Right cardiac atrium (tissue), 5 donors: ENCODE data around the gene POLH. TPM values are rescaled to one million over a fixed set of nuclear protein-coding genes. Genes with fewer than 3 reads are reported as not detected.
"Not testable (repeated sequence)": the region's sequence is repeated elsewhere in the genome, so short reads cannot be mapped to it uniquely, and the experiment has no call there.

ENCODE experiments used
- ATAC-seq, 2 donors: fragments of 200-7000 bp; cut with Tn5 transposase; one replicate each; pipeline versions ENCODE4 v1.8.0 to v1.9.1; 2020; ENCODE audit warnings: moderate library complexity in 2 of 2, mild to moderate bottlenecking in 1 of 2
- DNase-seq, 3 donors: peaks; one replicate each; pipeline ENCODE4 v3.0.0-alpha.2; 2020
- H3K27ac ChIP-seq: one replicate; pipeline ENCODE4 v1.5.1; 2013; ENCODE audit warnings: mild to moderate bottlenecking, low read length, control low read depth, moderate library complexity
- H3K27me3 ChIP-seq: one replicate; pipeline ENCODE4 v1.6.1; 2013; ENCODE audit not compliant: control insufficient read depth, insufficient read depth
- H3K4me1 ChIP-seq: one replicate; pipeline ENCODE4 v1.6.1; 2013; ENCODE audit warnings: low read length; ENCODE audit not compliant: control insufficient read depth, insufficient read depth
- H3K4me3 ChIP-seq: one replicate; pipeline ENCODE4 v1.5.1; 2013; ENCODE audit warnings: low read length, control low read depth
- H3K9me3 ChIP-seq: one replicate; pipeline ENCODE4 v1.6.1; 2013; ENCODE audit warnings: low read length; ENCODE audit not compliant: control insufficient read depth
- WGBS: extraction: QIAGEN DNeasy Blood & Tissue Kit; methylation state at CpG from one replicate; pipeline ENCODE4 v1.1.7; 2013; 5-methylcytosine and 5-hydroxymethylcytosine counted together
- intact Hi-C, 4 donors: fragments of 100-400 bp; cut with DNase I; formaldehyde crosslinking; loops; one replicate each; pipeline versions ENCODE4 v1.11.0 to v1.14.0; 2022 to 2023
- polyA plus RNA-seq: library from polyadenylated mRNA; stranded (reverse); fragments of 200-250 nt; gene quantifications from one replicate; pipeline ENCODE4 v1.2.3, GENCODE V29; 2013
- total RNA-seq, 4 donors: library from RNA; stranded (reverse); fragmentation: NEBNext Ultra II Directional; extraction: Animal tissue kit (Norgen Biotek cat#: 25700); gene quantifications; one replicate each; pipeline ENCODE4 v1.2.1, GENCODE V29; 2021
- donor health status: healthy with polysubstance abuse.
- donor health status: DM: no; HTN: yes; CAD: no.
- donor health status: DM: no; HTN: no; CAD: no.
- donor health status: DM: no; HTN: yes; CAD: no; lungs with severe emphysema.
- donor health status: DM: yes; HTN: yes; CAD: no.

Gene POLH
- total and polyA plus RNA-seq, 5 donors = 3.1 to 9.4 (median 8.3) TPM

GRCh38 chr6:43570876-43571441 is 5.0 kb upstream of the POLH start:
- H3K4me3 ChIP-seq = no peak overlapping the region
- WGBS = 89% methylated on average over 5 of the region's 5 CpGs
- ATAC-seq (no peak), DNase-seq (no peak)
- H3K4me1 ChIP-seq = no peaks in the 10 kb centered on the region
- H3K27me3 ChIP-seq = no peaks in the 10 kb centered on the region
- no peaks in the 10 kb centered on the region for H3K9me3 ChIP-seq
- intact Hi-C loops = no loop called here
- no peak overlapping the region for H3K27ac ChIP-seq

DNA sequence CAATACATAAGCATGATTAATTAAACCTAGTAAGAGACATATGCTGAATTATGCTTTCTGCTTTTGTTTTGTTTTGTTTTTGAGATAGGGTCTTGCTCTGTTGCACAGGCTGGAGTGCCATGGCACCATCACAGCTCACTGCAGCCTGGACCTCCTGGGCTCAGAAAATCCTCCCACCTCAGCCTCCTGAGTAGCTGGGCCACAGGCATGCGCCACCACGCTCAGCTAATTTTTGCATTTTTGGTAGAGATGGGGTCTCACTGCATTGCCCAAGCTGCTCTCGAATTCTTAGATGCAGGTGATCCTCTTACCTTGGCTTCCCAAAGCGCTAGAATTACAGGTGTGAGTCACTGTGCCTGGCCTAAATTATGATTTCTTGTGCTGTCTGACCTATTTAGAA is 4.0 kb upstream of the POLH start:
- no peak overlapping the region for H3K4me3 ChIP-seq
- intact Hi-C loops = no loop called here
- DNase-seq = no peak
- H3K27me3 ChIP-seq = no peaks in the 10 kb centered on the region
- no peaks in the 10 kb centered on the region for H3K4me1 ChIP-seq
- no peaks in the 10 kb centered on the region for H3K9me3 ChIP-seq
- H3K27ac ChIP-seq = no peak overlapping the region
- ATAC-seq = no peak
- WGBS = 96% methylated on average over 4 of the region's 4 CpGs

GRCh38 chr6:43575105-43575771 is 747 bp upstream of the POLH start:
- peak; percentile 65 to 71 for ATAC-seq
- intact Hi-C loops = no loop called here
- Histone ChIP-seq H3K4me1 (no peaks in the 10 kb centered on the region), H3K9me3 (no peaks in the 10 kb centered on the region), H3K27me3 (no peaks in the 10 kb centered on the region), H3K4me3 (peak overlapping the region; percentile 65), H3K27ac (no peak overlapping the region)
- under 1% methylated on average over 38 of the region's 38 CpGs for WGBS
- peak in 1 of 3 donors; percentile 78 for DNase-seq

DNA sequence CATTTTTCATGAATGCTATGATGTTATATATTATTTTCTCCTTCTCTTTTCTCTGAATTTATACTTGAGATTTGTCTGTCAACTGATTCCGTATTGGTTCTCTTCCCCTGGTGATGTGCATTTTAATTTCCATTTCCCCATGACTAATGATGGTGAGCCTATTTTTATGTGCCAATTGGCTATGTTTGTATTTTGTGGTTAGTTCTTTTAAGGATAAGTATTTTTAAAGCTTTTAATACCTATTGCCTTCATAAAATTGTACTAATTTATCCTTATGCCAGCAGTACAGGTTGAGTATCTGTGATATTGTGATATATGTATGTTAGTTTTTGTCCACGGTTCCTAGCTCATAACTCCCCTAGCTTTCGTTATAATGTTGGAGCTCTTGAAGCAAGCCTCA is 2.8 kb downstream of the POLH start:
- H3K27ac ChIP-seq = no peak overlapping the region
- no peaks in the 10 kb centered on the region for H3K4me1 ChIP-seq
- H3K27me3 ChIP-seq = no peaks in the 10 kb centered on the region
- H3K9me3 ChIP-seq = no peaks in the 10 kb centered on the region
- 86% methylated on average over 3 of the region's 3 CpGs for WGBS
- H3K4me3 ChIP-seq = no peak overlapping the region
- intact Hi-C loops = no loop called here
- DNase-seq (no peak), ATAC-seq (no peak)

- intact Hi-C loops = no loop called here
- ATAC-seq = no peak
- Histone ChIP-seq H3K27ac (no peak overlapping the region), H3K4me1 (no peaks in the 10 kb centered on the region), H3K27me3 (no peaks in the 10 kb centered on the region), H3K4me3 (no peak overlapping the region), H3K9me3 (no peaks in the 10 kb centered on the region)
- DNase-seq = no peak
- 76% methylated on average over 2 of the region's 2 CpGs for WGBS
These were observed 3.2 kb downstream of the POLH start for GRCh38 chr6:43579171-43579570.

- Histone ChIP-seq H3K4me3 (no peak overlapping the region), H3K27ac (no peak overlapping the region), H3K4me1 (no peaks in the 10 kb centered on the region), H3K27me3 (no peaks in the 10 kb centered on the region), H3K9me3 (no peaks in the 10 kb centered on the region)
- DNase-seq (no peak), ATAC-seq (no peak)
- intact Hi-C loops = no loop called here
- WGBS = 80% methylated on average over 5 of the region's 5 CpGs
These were observed 6.9 kb downstream of the POLH start for GRCh38 chr6:43582911-43583310.

DNA sequence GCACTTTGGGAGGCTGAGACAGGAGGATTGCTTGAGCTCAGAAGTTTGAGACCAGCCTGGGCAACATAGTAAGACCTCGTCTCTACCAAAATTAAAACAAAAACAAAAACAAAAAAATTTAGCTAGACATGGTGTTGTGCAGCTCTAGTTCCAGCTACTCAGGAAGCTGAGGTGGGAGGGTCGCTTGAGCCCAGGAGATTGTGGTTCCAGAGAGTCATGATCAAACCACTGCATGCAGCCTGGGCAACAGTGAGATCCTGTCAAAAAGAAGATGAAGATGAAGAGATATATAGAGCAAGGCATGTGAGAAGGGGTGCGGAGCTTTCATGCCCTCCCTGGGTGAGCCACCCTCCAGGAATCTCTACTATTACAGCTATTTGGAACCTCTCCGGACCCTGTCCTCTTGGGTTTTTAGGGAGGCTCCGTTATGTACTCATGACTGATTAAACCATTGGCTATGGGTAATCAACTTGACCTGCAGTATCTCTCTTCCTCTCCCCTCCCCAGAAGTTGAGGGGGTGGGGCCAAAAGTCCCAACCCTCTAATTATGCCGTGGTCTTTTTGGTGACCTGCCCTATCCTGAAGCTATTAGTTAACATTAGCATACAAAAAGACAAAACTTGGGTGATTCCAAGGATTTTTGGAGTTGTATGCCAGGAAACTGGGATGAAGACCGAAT is 9.0 kb downstream of the POLH start:
- no peaks in the 10 kb centered on the region for H3K9me3 ChIP-seq
- WGBS = 95% methylated on average over 7 of the region's 7 CpGs
- intact Hi-C loops = no loop called here

GRCh38 chr6:43588194-43588593 is 12.2 kb downstream of the POLH start:
- H3K9me3 ChIP-seq = no peaks in the 10 kb centered on the region
- ATAC-seq = no peak
- WGBS = 97% methylated on average over 5 of the region's 5 CpGs
- no peak for DNase-seq
- no peaks in the 10 kb centered on the region for H3K4me1 ChIP-seq
- H3K4me3 ChIP-seq = no peak overlapping the region
- H3K27me3 ChIP-seq = no peaks in the 10 kb centered on the region
- H3K27ac ChIP-seq = no peak overlapping the region
- intact Hi-C loops = no loop called here

More for the DNA sequence above, 9.0 kb downstream of the POLH start:
- H3K4me3 ChIP-seq = no peak overlapping the region
- ATAC-seq (no peak), DNase-seq (no peak)
- H3K27me3 ChIP-seq = no peaks in the 10 kb centered on the region
- no peak overlapping the region for H3K27ac ChIP-seq
- no peaks in the 10 kb centered on the region for H3K4me1 ChIP-seq

- H3K4me3 ChIP-seq, ATAC-seq, H3K27me3 ChIP-seq, H3K9me3 ChIP-seq, H3K4me1 ChIP-seq, H3K27ac ChIP-seq, DNase-seq, intact Hi-C loops: not testable (repeated sequence)
- 96% methylated on average over 1 of the region's 1 CpG for WGBS
These were observed 13.6 kb downstream of the POLH start for GRCh38 chr6:43589564-43589963.

GRCh38 chr6:43593938-43594337 is 18.0 kb downstream of the POLH start:
- intact Hi-C loops = no loop called here
- Histone ChIP-seq H3K4me1 (no peaks in the 10 kb centered on the region), H3K4me3 (no peak overlapping the region), H3K9me3 (no peaks in the 10 kb centered on the region), H3K27ac (no peak overlapping the region), H3K27me3 (no peaks in the 10 kb centered on the region)
- WGBS = 61% methylated on average over 1 of the region's 1 CpG
- ATAC-seq (no peak), DNase-seq (no peak)

GRCh38 chr6:43600595-43600994 is 24.6 kb downstream of the POLH start:
- no peaks in the 10 kb centered on the region for H3K4me1 ChIP-seq
- no peaks in the 10 kb centered on the region for H3K27me3 ChIP-seq
- no peak overlapping the region for H3K27ac ChIP-seq
- no peak overlapping the region for H3K4me3 ChIP-seq
- ATAC-seq = no peak
- 97% methylated on average over 2 of the region's 2 CpGs for WGBS
- intact Hi-C loops = no loop called here
- no peak for DNase-seq
- no peaks in the 10 kb centered on the region for H3K9me3 ChIP-seq
